ENCODE results near the gene COMMD3. TPM values are rescaled to one million over a fixed set of nuclear protein-coding genes. Genes with fewer than 3 reads are reported as not detected.

The COMMD3 gene
- total and polyA plus RNA-seq, 2 of the 4 experiments (the other 2 are of a cell fraction) = 30.8 to 44.8 TPM

- H3K4me3 ChIP-seq (ENCODE audit: insufficient read depth, low read depth, low read length) = no peak overlapping the region
- no peak overlapping the region for H3K56ac ChIP-seq (ENCODE audit: extremely low read depth, insufficient read depth, low read length)
- POLR2A ChIA-PET (ENCODE audit: unreplicated experiment) = no interaction called here
- ATAC-seq (ENCODE audit: low read depth) (no peak), DNase-seq (no peak)
- no peak overlapping the region for H3K9ac ChIP-seq (ENCODE audit: low read depth, low read length)
- H4K20me1 ChIP-seq (ENCODE audit: insufficient read depth, low read length) = peaks cover 9% of the 10 kb centered on the region; the same call in 1 of the 2 replicates
- no peak overlapping the region for H2BK120ac ChIP-seq (ENCODE audit: low read depth, low read length)
- no peak overlapping the region for H3K27ac ChIP-seq (ENCODE audit: insufficient read depth, low read length)
- H3K4me2 ChIP-seq (ENCODE audit: low read depth, low read length) = no peak overlapping the region
- no peak overlapping the region for H2BK5ac ChIP-seq (ENCODE audit: low read depth, low read length, poor library complexity, severe bottlenecking)
- H3K4me1 ChIP-seq (ENCODE audit: control insufficient read depth, insufficient read depth, low read length) = no peaks in the 10 kb centered on the region; the same call in 1 of the 2 replicates
- no peak overlapping the region for H4K5ac ChIP-seq (ENCODE audit: low read depth, low read length)
- H3K23ac ChIP-seq (ENCODE audit: low read depth, low read length) = peak overlapping the region; percentile 80; the same call in 1 of the 2 replicates
- peak overlapping the region; percentile 40; the same call in 1 of the 2 replicates for H2AK5ac ChIP-seq (ENCODE audit: low read depth, low read length)
- H3K14ac ChIP-seq (replicated peaks; ENCODE audit: low read depth, low read length) = no peak overlapping the region
- no peak overlapping the region for H3K18ac ChIP-seq (ENCODE audit: low read depth, low read length)
- no peak overlapping the region for H3K4ac ChIP-seq (ENCODE audit: low read depth, low read length)
- H3K9me3 ChIP-seq (ENCODE audit: control insufficient read depth, insufficient read depth, low read length) = 0 out of 2 replicates have a peak, but pooled peaks cover 3% of the 10 kb centered on the region
- dilution Hi-C loops (cut with HindIII; ENCODE audit: low sequenced_read_pairs, unreplicated experiment) = no loop called here
- H2AK9ac ChIP-seq (replicated peaks; ENCODE audit: low read depth, low read length, poor library complexity) = no peak overlapping the region
- peak overlapping the region in 1 of 2 experiments; percentile 60; a peak in 1 of 4 replicates for H4K8ac ChIP-seq (ENCODE audit: low read depth in 2 of 2, low read length in 2 of 2)
- no peaks in the 10 kb centered on the region for H3K36me3 ChIP-seq (ENCODE audit: control insufficient read depth, insufficient read depth, low read length)
- WGBS, 2 experiments (ENCODE audit: extremely low coverage in 2 of 2, insufficient read length in 1 of 2) = 100% methylated on average over 4 of the region's 10 CpGs; no CpG with 5 or more reads in 1 of the 2 experiments
- no peak overlapping the region for H2AFZ ChIP-seq (replicated peaks; ENCODE audit: low read length, poor library complexity)
- no TSS peak for BruUV-seq (replicated peaks)
- H3K9me1 ChIP-seq (ENCODE audit: insufficient read depth, low read length) = no peaks in the 10 kb centered on the region; the same call in 1 of the 2 replicates
- in situ Hi-C loops (cut with MboI; ENCODE audit: low sequenced_read_pairs) = loop anchor here (10.0 to 25.0 kb wide), 3 partner anchors 315 to 807 kb away; partner anchors contain the start of gene DNAJC1
- CTCF ChIA-PET = no interaction called here
- TF ChIP-seq CTCF (conservative IDR thresholded peaks at IDR 0.05; ENCODE audit: low read depth, low read length) = no peak
- no peak for TF ChIP-seq CHD1 (IDR thresholded peaks at IDR 0.05; ENCODE audit: low read depth, low read length)
- no peak for TF ChIP-seq MXI1 (IDR thresholded peaks at IDR 0.05; ENCODE audit: borderline replicate concordance, low read depth, low read length)
- TF ChIP-seq RCOR1 (IDR thresholded peaks at IDR 0.05; ENCODE audit: insufficient replicate concordance, low read length) = no peak
- TF ChIP-seq FOS (IDR thresholded peaks at IDR 0.05; ENCODE audit: low read depth, low read length) = no peak
- no peak for TF ChIP-seq NFE2L2 (IDR thresholded peaks at IDR 0.05; ENCODE audit: low read depth, low read length)
- no peak for TF ChIP-seq USF2 (IDR thresholded peaks at IDR 0.05; ENCODE audit: low read depth, low read length)
- no peak for TF ChIP-seq POLR2A (IDR thresholded peaks at IDR 0.05; ENCODE audit: low read depth, low read length)
- TF ChIP-seq RFX5 (IDR thresholded peaks at IDR 0.05; ENCODE audit: low read depth, low read length) = no peak
- no peak for TF ChIP-seq MAZ (IDR thresholded peaks at IDR 0.05; ENCODE audit: borderline replicate concordance, low read depth, low read length)
- peaks cover 16 to 20% of the 10 kb centered on the region in 2 experiments for H3K79me1 ChIP-seq (ENCODE audit: low read depth in 1 of 2, low read length in 2 of 2)
- H2BK15ac ChIP-seq (ENCODE audit: low read depth, low read length) = no peak overlapping the region
- no peak overlapping the region for H4K91ac ChIP-seq (ENCODE audit: insufficient read depth, low read depth, low read length)
- H3K27me3 ChIP-seq (ENCODE audit: control insufficient read depth, insufficient read depth, low read length) = peaks cover 21% of the 10 kb centered on the region
- no peak overlapping the region for H2BK20ac ChIP-seq (ENCODE audit: low read depth, low read length)
- intact Hi-C loops (cut with micrococcal nuclease) = loop anchor here (5.0 kb wide), 2 partner anchors 393 to 822 kb away; partner anchors contain the start of gene PIP4K2A
These were observed 3.4 kb downstream of the COMMD3 start for GRCh38 chr10:22319547-22319979.
